ENCODE data around the gene STAG3.

STAG3 gene

GRCh38 chr7:100154651-100155491, 22.8 kb upstream of the STAG3 start:
- no peak for DNase-seq

- no peak for DNase-seq
These were observed 22.0 kb upstream of the STAG3 start for GRCh38 chr7:100155553-100156317.

- no peak for DNase-seq
These were observed 21.2 kb upstream of the STAG3 start for GRCh38 chr7:100156331-100157068.

GRCh38 chr7:100157069-100157333, 20.7 kb upstream of the STAG3 start:
- DNase-seq, result no peak

- DNase-seq, result no peak
These were observed 20.1 kb upstream of the STAG3 start for GRCh38 chr7:100157334-100158228.

- DNase-seq, result peak; percentile 44
These were observed 19.3 kb upstream of the STAG3 start, which contains the start of gene TRAPPC14 for GRCh38 chr7:100158229-100159098. TRAPPC14 (minus strand) TSS chr7:100158723; CDS start chr7:100158499, 224 bp downstream.

- DNase-seq, result no peak
These were observed 18.6 kb upstream of the STAG3 start for GRCh38 chr7:100159099-100159623.

- no peak for DNase-seq
These were observed 17.7 kb upstream of the STAG3 start for GRCh38 chr7:100160067-100160466.

GRCh38 chr7:100163006-100163531, 14.6 kb upstream of the STAG3 start:
- no peak for DNase-seq

GRCh38 chr7:100163871-100164270, 13.8 kb upstream of the STAG3 start:
- DNase-seq, result no peak

GRCh38 chr7:100166317-100166940, 11.3 kb upstream of the STAG3 start:
- DNase-seq, result no peak

- DNase-seq, result no peak
These were observed 10.5 kb upstream of the STAG3 start for GRCh38 chr7:100166970-100167911.

- DNase-seq, result no peak
These were observed 9.8 kb upstream of the STAG3 start for GRCh38 chr7:100167912-100168323.

GRCh38 chr7:100169147-100169850, 8.4 kb upstream of the STAG3 start:
- DNase-seq, result no peak

GRCh38 chr7:100170101-100170897, 7.4 kb upstream of the STAG3 start:
- DNase-seq, result no peak

GRCh38 chr7:100171087-100171681, 6.5 kb upstream of the STAG3 start:
- DNase-seq, result no peak

GRCh38 chr7:100171840-100172239, 5.9 kb upstream of the STAG3 start:
- no peak for DNase-seq

Measured in NCI-H446 treated with DMSO at 0.1 percent for 48 hours (cell line).